ENCODE results near the gene GOLIM4.

Gene GOLIM4

DNA sequence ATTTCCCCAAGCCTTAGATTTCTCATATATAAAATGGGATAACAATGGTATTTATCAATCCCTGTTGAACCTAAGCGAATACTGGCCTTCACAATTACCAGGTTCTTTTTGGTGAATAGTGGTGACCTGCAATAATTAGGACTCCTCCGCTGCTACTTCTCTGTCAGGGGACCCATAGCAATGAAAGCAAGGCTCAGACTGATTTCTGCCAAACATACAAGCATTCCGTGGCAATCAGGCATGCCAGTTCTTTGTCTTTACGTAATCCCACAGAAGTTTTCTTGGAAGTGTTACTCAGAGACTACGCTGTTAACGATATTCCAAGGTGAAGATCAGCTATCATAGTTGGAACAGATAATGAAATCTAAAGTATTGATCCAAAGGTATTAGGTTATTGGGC lies 105.7 kb downstream of the GOLIM4 start:
- DNase-seq, result no peak

DNA sequence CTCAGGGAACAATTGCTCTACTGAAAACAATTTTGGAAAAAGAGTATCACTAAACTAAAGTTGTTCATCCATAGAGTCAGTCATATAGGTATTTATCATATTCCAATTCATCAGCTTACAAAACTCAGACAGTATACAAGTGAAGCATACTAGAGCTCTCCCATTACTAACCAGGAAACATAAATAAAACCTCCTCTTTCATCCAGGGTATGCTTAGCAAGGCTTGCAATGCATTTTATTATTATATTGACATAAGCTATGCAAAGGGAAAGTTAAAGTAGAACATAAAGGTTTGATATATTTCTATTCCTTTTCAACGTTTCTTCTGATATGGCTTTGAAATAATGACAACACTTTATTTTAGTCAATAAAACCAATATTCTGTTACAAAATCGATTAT lies 106.7 kb downstream of the GOLIM4 start:
- no peak for DNase-seq

DNA sequence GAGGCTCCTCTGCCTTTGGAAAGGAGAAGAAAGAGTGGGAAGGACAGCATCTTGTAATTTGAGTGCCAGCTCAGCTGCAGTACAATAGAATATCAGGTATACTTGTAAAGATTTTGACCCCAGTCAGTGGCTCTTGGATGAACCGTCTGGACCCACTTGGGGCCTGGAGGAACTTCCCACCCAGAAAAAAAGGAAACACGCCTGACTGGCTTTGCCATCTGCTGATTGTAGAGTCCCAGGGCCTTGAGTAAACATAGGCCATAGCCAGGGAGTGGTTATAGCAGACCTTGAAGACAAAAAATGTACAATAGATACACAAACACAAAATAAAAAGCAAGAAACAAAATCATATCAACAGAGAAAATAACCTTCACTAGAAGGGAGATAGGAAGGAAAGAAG lies 112.1 kb downstream of the GOLIM4 start:
- DNase-seq, result no peak

DNA sequence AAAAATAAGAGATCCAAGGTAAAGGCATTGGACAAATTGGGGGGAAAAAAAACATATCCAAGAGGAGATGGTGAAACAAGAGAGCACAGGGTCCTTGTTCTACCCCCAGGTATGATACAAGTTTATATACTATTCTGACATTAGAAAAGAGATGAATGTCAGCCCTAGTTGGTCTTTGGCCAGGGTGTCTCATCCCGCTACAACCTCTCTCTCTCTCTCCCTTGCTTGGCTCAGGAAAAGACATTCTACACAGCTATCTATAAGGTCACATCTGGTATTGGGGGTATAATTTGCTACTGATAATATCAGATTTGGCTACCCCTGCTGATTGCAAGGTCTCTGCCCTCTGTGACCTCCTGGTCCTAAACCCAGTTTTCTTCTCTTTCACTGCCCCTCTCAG lies 117.2 kb downstream of the GOLIM4 start:
- no peak for DNase-seq

DNA sequence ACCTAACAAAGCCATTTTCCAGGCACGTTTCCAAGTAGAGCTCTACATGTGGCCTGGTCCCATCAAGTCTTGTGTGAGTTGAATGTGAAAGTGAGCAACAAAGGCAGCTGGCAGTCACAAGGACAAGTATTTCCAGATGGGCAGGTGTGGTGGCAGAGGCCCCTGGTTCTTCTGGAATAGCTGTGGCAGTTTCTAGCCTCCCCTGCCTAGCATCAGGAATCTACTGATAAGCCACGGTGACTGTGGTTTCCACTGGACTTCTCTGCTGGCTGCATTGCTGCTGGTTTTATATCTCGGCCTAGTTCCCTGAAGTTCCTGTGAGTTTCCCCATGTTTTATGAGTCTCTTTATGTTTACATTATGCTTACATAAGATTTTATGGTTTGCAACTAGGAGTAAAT lies 117.7 kb downstream of the GOLIM4 start:
- no peak for DNase-seq

DNA sequence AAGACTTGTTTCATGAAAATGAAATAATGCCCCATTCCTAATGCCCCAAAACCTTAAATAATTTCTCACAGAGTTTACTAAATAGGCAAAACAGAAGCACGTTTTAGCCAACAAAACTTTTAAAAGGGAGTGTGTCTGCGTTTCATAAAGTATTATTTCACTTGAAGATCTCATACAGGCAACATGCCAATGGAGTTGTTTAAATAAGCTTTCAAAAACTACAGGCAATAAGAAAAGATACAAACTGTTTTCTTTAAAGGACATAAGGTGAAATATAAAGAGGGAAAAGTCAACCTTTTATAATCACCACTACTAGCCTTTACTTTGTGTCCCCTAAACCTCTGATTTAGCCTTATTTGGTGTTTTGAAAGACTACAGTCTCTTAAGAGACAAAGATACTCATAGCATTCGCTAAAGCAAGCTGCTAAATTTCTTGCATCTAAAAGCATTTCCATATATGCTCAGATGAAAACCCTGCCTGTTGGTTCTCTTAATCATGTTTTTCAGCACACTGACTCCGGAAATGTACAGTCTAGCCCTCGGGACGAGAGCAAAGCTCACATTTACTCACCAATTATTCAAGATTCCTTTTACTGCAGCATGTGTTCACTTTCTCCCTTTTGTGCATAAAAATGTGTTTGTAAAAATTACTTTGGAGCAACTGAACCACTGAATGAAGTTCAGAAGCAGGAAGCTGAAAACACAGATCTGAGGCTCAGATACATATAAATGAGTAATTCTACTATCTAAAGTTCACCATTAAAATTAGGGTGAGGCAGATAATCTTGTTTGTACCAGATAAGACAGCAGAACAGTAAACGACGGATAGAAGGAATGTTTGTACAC lies 119.0 kb downstream of the GOLIM4 start:
- DNase-seq, result no peak

DNA sequence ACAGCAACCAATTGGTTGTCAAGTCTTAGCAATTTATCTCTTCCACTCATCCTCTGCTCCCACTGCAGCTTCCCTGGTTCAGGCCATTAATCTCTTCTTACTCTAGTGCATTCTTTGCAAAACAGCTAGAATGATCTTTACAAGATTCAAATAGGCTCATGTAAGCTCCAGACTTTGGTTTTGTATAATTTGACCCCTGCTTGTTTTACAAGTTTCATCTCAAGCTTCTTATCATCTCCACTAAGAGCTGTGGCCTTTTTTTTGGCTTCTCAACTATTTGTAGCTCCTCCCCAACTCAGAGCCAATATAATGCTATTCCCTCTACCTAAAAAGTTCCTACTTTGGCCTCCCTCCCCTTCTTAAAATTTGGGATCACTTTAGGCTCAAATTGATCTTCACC lies 121.8 kb downstream of the GOLIM4 start:
- DNase-seq, result no peak

DNA sequence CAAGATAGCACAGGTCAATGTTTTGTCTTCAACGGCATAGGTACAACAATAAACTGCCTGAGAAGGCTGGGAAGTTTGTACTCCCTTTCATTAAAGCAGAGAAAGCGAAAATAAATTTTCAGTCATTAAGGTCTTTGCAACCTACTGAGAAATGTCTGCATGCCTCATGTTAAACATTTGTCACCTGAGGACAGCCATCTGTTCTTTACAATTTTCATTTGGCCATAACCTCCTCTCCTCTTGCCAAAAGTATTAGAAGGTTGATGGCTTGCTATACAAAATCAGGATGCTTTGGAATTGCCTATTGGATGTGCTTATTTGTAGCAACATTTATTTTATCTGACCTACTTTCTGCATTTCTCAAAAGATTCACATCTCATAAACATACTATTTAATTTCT lies 122.7 kb downstream of the GOLIM4 start:
- no peak for DNase-seq

DNA sequence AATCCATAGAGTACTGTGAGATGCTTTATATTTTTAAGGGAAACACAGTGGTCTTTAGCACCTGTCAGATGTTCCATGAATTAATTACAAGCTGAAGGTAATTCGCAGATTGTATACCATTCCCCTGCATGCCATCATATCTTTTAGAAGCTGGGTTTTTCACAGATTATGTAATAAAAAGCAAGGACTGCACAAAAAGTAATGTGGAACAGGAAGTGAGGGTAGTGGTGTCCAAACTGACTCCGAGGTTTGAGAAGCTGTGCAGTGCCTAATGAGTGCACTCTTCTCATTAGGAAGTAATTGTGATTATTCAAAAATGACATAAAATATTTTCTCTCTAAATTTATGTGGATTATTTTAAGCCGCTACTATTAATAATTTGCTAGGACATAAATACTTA lies 123.2 kb downstream of the GOLIM4 start:
- no peak for DNase-seq

DNA sequence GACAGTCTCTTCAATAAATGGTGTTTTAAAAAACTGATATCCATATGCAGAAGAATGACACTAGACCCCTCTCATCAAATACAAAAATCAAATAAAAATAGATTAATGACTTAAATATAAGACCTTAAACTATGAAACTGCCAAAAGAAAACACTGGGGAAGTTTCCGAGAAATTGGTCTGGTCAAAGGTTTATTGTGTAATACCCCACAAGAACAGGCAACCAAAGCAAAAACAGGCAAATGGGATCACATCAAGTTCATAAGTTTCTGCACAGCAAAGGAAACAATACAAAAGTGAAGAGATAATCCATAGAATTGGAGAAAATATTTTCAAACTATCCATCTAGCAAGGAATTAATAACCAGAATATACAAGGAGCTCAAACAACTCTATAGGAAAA lies 126.2 kb downstream of the GOLIM4 start:
- DNase-seq, result no peak

DNA sequence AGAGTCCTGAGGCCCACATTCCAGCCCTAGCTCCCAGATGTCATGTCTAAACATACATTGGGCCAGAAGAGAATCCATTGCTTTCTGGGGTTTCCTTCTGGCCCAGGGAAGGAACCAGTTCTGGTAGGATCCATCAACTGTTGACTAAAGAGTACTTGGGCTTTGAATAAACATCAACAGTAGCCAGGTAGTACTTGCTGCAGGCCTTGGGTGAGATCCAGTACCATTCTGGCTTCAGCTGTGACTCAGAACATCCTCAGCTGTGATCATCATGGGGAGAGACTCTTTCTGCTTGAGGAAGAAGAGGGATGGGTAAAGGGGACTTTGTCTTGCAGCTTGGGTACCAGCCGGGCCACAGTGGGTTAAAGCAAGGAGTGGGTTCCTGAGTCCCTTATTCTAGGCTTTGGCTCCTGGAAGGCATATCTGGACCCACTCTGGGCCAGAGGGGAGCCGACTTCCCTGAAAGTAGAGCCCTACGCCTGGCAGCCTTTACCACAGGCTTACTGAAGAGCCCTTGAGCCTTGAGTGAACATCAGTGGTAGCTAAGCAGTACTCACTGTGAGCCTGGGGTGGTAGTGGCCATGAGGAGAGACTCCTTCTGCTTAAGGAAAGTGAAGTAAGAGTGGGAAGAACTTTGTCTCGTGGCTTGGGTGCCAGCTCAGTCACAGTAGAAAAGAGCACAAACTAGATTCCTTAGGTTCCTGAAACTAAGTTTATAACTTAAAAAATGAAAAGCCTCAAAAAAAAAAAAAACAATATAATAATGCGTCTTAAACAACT lies 128.3 kb downstream of the GOLIM4 start:
- DNase-seq, result no peak

Data from NCI-H1694 (cell line).